SW 1271 (cell line): ENCODE data around the gene LINC00237.

Source experiments
- DNase-seq, 2 experiments: peaks; one replicate each; lab custom pipeline; 2025; lab: John Stamatoyannopoulos, UW

LINC00237 gene

DNA sequence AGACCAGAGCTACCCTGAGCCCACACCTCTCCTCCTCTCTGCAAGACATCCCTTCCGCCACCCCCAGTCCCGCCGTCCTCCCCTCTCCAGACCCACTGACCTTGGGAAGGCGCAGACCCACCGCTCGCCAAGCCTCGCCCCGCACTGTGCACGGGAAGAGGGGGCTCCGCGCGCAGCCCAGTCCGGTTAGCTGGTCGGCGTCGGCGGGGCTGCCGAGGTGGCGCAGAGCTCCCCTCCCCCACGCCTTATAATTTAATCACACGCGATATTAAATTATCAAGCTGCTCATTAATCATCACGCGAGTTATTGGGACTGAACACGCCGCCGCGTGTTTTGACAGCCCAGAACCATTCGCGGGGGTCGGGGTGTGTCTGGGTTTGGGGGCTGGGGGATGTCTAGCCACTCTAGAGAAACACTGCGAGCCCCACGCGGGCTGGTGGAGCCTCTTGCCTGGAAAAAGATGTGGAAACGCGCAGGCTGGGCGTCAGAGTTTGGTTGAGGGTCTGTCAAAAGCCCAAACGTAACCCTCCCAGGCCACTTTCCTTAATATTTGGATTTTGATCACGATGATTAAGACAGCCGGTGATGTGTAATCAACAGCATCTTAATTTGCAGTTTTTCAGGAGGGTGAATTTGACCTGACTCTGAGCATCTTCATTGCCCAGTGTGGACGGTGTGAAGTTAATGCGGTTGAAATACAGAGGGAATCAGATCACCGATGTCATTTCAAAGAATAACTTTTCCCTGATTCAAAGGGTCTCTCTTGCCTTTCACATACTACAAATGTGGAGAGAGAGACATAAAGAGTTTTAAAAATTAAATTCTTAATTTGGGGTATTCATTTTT lies at the start of gene LINC00237:
Gene LINC00237, minus strand, starts transcription at position 188 of the 847 bp plus-strand sequence.
- no peak for DNase-seq

DNA sequence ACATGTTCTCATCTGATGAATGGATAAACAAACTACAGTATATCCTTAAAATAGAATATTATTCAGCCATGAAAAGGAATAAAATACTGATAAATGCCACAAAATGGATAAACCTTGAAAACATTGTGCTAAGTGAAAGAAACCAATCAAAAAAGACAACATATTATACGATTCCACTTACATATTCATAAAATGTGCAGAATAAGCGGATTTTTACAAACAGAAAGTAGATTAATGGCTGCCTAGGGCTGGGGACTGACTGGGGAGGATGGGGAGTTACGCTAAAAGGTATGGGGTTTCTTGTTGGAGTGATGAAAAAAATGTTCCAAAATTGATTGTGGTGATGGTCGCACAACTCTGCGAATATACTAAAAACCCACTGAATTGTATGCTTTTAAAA lies 49.1 kb upstream of the LINC00237 start:
- DNase-seq: no peak

DNA sequence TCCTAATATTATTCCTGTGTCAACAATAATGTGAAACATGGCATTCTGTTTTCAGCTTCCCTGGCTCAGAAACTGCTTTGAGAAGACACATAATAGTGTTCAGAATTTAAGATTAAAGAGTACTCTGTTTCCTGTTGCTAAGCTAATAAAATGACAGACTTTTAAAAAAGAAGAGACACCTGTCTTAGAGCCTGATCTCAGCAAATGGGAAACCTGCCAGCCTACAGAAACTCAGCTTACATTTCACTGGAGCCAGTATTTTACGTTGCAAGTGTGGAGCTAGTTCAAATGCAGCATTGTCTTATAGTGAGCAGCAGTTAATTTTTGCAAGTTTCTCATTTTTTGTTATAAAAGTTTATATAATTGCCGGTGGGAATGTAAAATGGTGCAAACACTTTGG lies 48.5 kb upstream of the LINC00237 start:
- DNase-seq: no peak

DNA sequence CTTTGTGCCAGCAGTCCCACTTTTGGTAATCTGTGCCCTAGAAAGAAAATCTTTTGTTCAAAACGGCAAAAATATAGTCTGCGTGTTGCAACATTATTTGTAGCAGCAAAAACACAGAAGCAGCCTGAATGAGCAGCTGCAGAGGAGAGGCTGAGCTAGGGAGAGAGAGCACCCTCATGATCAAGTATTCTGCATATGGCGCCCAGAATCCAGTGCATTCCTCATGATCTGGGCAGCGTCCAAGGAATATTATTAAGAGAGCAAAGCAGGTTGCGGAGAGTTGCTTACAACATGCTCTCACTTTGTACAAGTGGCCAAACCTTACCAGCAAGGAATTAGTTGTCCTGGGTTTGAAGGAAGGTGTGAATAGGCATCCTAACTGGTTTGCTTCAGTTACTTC lies 45.6 kb upstream of the LINC00237 start:
- no peak for DNase-seq

DNA sequence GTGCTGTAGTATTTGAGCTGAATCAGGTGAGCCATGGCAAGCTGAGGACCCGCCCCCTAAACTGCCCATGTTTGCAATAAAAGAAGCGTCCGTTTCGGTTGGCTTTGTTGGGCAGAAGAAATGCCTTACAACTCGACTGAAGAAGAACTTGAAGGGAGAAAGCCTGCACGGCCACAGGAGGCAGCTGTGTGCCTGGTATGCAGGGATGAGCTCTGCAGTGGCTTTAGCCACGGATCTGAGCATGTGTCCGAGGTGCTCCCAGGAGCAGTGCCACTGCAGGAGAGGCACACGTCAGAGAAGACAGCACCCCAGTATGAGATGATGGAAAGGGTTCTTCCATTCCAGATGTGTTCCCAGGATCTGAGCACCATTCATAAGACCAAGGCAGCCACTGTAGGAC lies 43.2 kb upstream of the LINC00237 start:
- DNase-seq: no peak

DNA sequence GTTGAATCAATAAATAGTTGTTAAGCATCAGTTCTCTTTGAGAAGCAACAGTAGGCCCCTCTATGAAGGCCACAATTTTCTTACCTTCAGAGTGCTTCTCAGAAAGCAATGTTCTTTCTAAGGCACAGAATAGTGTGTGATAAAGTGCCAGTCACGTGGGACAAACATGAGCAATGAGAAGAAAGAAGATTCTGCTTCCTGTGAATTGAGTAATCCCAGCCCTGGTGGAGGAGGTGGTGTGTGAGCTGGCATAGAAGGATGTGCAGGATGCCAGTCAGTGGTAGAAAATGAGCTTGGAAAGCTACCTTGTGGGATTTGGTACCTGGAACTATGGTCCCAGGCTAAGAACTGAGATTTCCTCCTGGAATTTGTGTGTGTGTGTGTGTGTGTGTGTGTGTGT lies 41.4 kb upstream of the LINC00237 start:
- no peak for DNase-seq

DNA sequence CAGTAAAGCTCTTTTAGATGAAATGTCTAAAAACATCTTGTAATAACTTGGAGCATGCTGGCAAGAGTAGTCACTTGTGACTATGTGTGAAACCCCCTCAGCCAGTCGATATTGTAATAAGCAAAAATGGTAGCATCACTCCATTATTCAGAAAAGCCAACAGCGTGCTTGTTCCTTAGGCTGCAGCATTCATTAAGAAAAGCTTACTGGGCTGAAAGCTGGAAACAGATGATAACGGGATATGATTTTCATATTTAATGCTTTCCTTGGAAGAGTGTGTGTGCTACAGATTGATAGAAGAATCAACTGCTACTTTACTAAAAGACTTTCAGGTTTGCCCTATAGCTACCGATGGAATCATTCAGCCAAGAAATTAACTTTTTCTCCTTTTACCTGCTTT lies 40.1 kb upstream of the LINC00237 start:
- DNase-seq: no peak

DNA sequence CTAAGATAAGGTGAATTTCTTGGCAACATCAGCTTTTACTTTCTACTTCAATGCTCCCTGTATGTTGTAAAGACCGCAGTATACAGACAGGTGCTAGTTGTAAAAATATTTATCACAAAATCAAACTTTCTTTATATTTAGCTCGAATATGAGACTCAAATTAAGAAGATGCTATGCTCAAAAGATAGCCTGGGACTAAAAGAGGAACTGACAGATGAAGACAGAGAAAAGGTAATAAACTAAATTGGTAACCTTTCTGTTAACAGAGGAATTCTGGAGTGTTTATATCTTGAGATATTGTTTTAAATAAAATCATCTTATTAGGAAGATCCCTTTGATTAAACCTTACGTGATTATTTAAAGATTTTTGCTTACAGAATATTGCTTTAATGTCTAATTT lies 39.3 kb upstream of the LINC00237 start:
- no peak for DNase-seq

DNA sequence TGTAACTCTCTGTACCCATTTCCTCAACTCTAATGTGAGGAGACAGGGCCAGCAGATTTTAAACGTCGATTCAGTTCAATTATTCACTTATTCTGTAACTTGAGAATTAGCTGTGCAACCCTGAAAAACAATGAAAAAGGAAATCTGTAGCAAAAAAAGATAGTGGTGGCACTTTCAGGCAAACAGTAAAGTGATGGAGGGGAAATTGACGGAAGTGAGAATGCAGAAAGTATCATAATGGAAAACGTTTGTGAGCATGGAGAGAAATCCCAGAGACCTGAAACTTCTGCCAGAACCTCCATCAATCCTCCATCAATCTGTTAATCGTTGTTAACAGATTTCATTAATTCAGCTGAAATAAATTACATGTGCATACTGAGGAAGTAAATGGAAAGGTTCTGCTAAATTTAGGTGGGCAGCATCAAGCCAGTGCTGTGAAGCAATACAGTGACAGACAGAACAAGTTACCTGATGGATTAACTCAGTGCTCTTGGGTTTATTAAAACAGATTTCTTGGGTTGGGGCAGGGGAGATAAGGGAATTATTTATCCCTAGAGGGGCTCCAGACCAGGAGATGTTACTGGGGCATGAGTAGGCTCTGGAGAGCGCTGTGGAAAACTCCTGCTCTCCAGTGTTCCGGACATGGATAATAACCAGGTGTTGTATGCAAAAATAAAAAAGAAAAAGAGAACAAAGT lies 37.2 kb upstream of the LINC00237 start:
- no peak for DNase-seq

DNA sequence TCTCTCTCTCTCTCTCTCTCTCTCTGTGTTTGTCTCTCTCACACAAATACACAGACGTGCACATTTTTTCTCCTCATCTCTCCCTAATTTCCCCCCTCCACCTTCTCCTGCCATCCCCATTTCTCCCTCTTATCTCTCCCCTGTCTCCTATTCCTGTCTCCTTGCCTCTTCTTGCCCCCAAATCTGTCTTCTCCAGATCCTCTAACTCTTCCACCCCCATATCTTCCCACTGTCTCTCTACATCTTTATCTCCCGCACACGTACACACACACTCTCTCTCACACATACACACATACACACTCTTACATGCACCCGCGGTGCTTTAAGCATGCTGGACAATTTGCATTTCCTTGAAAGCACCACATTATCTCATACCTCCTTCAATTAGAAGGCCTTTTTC lies 35.7 kb upstream of the LINC00237 start:
- DNase-seq: no peak

DNA sequence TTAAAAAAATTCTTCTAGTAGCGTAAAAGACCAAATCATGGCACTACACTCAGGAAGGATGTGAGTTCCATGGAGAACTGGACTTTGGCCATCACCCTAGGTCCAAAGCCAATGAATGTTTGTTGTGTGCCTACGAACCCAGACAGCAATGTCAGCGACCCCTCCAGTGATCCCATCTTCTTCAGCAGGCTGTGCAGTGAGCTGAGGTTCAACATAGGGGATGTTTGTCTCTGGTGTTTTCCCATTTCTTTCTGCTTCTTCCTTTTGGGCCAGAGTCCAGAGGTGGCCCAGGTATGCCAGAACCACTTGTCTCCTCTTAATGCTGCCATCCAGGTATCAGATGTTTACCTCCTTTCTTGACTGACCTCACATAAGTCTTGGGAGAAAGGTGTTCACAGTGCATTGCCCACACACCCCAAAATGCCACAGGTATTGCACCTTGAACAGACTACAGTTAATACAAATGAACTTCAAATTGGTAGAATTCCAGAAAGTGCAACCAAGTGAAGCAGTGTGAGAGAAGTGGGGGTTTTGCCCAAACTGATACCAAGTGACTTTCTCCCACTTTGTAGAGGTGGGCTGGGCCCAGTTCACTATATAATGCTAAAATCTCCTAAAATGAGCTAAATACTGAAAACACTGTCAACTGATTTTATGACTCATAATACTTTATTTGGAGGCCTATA lies 33.9 kb upstream of the LINC00237 start:
- DNase-seq: no peak

DNA sequence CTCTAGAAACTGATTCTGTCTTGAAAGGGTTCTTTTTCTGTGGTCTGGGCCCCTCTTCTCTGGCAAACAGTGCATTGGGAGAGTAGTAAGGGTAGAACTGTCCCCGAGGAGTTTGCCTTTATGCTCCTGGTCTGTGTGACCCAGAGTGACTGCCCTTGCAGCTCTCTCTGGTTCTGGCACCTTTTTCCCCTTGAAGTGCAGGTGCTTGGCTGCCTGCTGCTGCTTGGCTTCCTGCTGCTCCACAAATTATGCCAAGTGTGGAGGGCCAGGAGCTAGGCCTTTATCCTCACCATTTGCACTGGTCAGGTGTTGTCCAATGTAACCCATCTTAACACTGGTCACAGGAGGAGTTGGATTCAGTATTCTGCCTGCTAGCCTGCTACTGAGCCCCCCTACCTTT lies 30.9 kb upstream of the LINC00237 start:
- no peak for DNase-seq

DNA sequence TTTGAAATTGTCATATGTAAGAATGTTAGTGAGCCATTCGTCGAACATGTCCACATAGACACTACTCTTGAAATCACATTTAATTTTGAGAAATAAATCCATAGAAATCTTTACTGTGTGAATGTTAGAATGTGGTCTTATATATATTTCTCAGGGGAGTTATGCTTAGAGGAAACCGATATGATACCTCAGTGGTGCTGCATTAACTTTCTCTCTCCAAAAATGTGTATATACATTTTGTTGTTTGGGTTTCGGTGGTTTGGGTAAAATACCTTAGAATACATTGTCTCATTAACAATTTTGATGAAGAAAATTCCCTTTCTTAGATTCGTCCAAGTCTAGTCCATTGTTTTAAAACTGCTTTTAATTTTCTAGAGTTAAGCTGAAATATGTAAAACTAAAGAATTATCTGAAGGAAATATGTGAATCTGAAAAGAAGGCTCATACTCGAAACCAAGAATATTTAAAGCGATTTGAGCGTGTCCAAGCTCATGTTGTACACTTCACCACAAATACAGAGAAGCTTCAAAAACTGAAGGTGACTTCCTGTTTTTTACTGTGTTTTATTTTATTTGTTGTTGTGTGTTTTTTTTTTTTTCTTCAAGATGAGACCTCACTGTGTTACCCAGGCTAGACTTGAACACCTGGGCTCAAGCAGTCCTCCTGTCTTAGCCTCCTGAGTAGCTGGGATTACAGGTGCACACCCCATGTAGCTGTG lies 30.0 kb upstream of the LINC00237 start:
- no peak for DNase-seq

DNA sequence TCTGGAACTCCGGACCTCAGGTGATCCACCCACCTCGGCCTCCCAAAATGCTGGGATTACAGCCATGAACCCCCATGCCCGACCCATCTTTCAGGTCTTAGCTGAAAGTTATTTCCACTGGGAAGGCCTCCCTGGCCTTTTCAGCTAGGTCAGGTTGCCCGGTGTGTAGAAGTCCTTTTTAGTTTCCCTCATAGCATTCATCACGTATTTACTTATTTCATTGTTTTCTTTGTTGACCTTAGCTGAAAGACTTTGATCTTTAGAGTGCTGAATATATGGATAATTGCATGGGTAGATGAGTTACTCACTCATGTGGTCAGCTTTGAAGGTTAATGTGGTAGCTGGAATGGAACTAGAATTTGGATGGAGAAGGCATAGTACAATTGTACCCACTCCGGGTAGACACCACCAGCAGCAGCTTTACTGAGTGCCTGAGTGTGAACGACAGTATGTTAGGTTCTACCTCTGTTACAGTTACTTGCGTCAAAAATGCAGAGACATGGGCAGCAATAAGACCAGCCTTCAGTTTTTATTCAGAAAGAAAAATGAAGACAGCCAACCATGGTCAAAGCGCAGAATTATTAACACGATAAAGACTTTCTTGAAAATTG lies 28.8 kb upstream of the LINC00237 start:
- DNase-seq: no peak

DNA sequence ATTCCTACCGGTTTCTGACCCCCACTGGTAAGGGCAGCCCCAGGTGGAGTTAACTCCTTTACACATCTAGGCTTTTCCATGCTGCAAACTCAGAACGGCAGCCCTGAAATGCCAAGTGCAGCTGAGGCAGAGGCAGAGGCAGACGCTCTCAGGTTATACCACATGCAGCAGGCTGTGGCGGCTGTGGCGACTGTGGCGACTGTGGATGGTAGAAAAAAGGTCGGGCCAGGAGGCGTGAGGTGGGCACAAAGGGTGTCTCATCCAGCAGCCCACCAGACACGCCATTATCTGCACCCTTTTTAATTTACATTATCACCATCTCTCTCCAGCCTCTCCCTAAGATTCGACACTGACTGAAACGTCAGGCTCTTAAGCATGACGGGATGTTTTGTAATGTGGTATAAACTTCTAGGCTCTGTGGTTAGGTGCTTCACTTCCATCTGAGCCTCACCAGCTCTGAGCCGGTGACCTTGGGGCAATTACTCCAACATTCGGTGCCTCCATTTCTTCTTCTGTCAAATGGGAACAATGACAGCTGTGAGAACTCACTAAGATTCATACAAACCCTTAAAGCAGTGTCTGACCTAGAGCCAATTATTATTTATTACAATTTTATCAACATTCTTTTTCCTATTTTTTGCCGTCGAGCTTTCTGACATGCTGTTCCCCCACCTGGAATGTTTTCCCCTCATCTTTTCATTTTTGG lies 27.9 kb upstream of the LINC00237 start:
- DNase-seq: no peak

DNA sequence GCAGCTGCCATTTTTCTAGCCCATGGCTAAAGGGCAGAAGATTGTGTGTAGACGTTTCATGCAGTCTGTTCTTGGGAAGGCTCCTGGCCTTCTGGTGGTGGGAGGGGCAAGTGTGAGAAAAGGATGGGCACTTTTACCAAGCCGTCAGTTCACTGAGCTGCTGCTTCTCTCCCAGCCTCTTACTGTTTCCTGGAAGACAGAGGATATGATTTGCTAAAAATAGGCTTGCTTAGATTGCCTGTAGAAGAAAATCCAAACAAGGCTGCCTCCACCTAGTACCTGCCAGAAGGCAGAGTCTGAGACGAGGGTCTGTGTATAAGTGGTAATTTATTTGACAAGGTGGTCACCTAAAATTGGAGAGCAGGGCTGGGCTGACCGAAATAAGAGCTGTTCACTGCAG lies 27.2 kb upstream of the LINC00237 start:
- no peak for DNase-seq

DNA sequence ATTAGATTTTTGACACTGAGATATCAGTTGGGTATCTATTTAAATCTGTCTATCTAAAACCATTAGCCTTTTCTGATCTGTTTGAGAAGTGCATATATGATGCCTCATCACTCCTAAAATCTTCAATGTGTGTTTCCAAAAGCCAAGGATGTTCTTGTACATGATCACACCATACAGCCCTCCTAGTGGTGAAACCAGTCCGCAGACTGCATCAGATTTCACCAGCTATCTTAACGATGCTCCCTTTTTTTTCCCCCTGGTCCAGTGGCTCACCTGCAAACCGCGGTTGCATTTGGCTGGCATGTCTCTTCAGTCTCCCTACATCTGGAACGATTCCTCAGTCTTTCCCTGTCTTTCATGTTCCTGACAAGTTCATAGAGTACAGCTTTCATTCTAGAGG lies 23.7 kb upstream of the LINC00237 start:
- DNase-seq: no peak

DNA sequence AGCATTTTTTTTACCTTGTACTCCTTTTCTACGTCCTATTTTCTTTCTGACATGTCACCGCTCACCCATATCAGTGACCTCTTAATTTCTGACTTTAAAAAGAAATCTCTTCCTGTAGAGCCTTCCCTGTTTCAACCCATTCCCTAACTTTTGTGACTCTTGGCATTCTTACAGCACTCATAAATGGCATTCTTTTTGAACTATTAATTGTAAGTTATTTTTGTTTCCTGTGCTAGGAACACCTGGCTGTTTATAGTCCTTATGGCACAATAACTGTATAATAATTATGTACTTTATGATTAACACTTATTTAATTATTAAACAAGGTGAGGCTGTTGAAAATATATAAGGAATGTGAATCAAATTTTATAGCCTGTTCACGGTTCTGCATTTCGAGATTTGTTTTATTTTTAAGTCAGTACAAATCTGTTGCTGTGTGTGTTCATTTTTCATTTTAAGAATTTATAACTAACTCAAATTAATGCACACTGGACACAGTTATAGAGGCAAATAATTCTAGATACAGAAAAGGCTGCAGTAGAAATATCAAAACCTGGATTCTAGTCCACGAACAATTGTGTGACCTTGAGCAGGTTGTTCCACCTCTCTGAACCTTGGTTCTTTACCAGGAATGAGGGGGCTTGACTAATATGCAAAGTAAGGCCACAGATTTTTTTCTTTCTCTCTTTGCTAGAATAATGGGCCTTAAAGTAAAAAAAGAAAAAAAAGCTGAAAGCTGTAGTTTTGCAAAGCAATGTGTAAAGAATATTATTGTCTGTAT lies 21.2 kb upstream of the LINC00237 start:
- DNase-seq: no peak

DNA sequence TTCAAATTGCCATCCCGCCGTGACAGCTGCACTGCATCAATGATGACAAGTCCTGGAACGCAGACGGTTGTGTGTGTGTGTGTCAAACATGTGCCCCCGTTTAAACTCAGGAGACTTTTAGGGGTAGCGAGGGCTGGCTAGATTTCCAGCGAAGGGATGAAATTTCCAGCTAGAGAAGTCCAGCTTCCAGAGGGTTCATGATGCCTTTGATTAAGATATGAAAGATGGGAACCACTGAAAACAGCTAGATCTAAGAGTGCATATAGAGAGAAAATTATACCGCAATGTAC lies 20.4 kb upstream of the LINC00237 start:
- DNase-seq: no peak

DNA sequence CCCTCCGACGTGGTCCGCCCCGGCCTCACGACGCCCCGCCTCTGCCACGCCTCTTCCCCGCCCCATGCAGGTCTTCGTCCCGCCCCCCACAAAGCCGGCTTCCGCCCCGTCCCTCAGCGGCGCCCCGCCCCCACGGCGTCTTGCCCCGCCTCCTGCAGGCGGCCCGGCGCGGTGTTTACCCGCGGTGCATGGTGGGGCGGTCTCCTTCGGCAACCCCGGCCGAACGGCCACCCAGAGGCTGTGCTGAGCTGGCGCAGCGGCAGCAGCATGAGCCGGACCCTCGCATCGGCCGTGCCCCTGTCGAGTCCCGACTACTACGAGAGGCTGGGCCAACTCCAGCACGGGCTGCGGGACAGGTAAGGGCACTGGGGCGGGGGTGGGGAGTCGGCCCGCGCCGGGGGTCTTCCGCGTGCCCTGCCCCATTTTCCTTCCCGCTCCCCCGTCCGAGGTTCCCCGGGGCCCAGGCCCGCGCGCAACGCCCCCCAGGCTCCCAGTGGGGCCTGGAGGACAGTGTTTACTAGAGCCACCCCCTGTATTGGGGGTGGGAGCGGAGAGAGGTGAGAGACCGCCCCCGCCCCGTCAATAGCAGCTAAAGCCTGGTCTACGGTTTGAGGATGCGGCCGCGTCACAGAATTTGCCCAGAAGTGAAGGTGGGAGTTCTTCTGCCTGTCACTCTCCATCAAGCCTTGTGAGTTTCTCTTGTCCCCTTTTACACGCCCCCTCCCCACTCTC lies 19.9 kb upstream of the LINC00237 start, which contains the start of gene KIZ:
Gene KIZ, plus strand, starts transcription at position 234 of the 732 bp plus-strand sequence. Its CDS starts 34 bp downstream, at position 268.
- DNase-seq: peak; percentile 89 to 92
